ENCODE results near the gene AQP12B.
"Not testable (repeated sequence)": the region's sequence is repeated elsewhere in the genome, so short reads cannot be mapped to it uniquely, and the experiment has no call there.

DNA sequence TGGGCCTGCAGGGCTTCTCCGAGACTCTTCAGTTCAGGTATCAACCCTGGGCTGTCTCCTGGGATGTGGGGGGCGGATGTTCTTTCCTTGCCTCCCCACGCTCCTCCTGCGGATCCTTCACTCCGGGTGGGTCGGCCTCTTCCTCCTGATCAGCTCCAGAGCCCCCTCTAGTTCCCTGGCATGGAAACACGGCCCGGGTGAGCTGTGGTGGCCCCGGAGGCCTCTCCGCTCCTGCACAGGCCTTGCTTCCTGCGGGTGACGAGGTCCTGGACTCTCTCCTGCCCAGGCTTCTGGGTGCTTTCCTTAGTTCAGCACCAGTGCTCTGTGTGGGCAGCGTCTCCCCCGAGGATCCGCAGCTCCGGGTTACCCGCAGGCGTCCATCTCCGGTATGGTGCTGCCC is 12.9 kb upstream of the AQP12B start:
- TF ChIP-seq, protein P1, sequence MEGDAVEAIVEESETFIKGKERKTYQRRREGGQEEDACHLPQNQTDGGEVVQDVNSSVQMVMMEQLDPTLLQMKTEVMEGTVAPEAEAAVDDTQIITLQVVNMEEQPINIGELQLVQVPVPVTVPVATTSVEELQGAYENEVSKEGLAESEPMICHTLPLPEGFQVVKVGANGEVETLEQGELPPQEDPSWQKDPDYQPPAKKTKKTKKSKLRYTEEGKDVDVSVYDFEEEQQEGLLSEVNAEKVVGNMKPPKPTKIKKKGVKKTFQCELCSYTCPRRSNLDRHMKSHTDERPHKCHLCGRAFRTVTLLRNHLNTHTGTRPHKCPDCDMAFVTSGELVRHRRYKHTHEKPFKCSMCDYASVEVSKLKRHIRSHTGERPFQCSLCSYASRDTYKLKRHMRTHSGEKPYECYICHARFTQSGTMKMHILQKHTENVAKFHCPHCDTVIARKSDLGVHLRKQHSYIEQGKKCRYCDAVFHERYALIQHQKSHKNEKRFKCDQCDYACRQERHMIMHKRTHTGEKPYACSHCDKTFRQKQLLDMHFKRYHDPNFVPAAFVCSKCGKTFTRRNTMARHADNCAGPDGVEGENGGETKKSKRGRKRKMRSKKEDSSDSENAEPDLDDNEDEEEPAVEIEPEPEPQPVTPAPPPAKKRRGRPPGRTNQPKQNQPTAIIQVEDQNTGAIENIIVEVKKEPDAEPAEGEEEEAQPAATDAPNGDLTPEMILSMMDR (tag by site-specific recombination; IDR thresholded peaks at IDR 0.05), result not testable (repeated sequence)
- not testable (repeated sequence) for TF ChIP-seq ZNF433 (tag by site-specific recombination; IDR thresholded peaks at IDR 0.05; ENCODE audit: low read depth); ZNF24 (tag by site-specific recombination; IDR thresholded peaks at IDR 0.05); ZSCAN30 (tag by site-specific recombination; IDR thresholded peaks at IDR 0.05)

All from HEK293 (cell line).